K562 (cell line): ENCODE data around the gene SIGMAR1. TPM values are rescaled to one million over a fixed set of nuclear protein-coding genes. Genes with fewer than 3 reads are reported as not detected.

Experiments
- CREB1 ChIP-seq, 2 experiments: sonication (generic) in 1 of 2; formaldehyde crosslinking in 1 of 2; IDR thresholded peaks; 2 replicates each; pipeline versions ENCODE4 v1.6.1 to v1.8.0; 2012 to 2022; ENCODE audit warnings: inconsistent platforms in 1 of 2, mild to moderate bottlenecking in 1 of 2, missing genetic modification reagents in 1 of 2, moderate library complexity in 1 of 2
- FOXK2 ChIP-seq, 2 experiments: fragments of 450-650 bp; IDR thresholded peaks in 1 of 2; conservative IDR thresholded peaks in 1 of 2; 2 replicates each; pipeline ENCODE4 v1.6.1; 2016; ENCODE audit warnings: low read depth in 2 of 2, mild to moderate bottlenecking in 1 of 2
- NR2F6 ChIP-seq: fragments of 450-650 bp; formaldehyde crosslinking; IDR thresholded peaks from 2 replicates; pipeline ENCODE4 v1.4.0; 2020; ENCODE audit warnings: mild to moderate bottlenecking
- PRMT5 ChIP-seq: sonication (generic); formaldehyde crosslinking; IDR thresholded peaks from 2 replicates; pipeline ENCODE4 v1.5.0; 2020; ENCODE audit warnings: missing genetic modification reagents
- RBM25 ChIP-seq: fragments of 200-400 bp; formaldehyde crosslinking; IDR thresholded peaks from 2 replicates; pipeline ENCODE4 v1.6.1; 2018; ENCODE audit warnings: low read length, low read depth, moderate library complexity; ENCODE audit not compliant: severe bottlenecking
- ZNF263 ChIP-seq: sonication (generic); formaldehyde crosslinking; IDR thresholded peaks from 2 replicates; pipeline ENCODE4 v1.8.0; 2022; ENCODE audit warnings: mild to moderate bottlenecking, missing genetic modification reagents, borderline replicate concordance
- polyA plus RNA-seq, 8 experiments: library from polyadenylated mRNA; depleted of rRNA in 4 of 8; stranded (reverse) in 5 of 8; unstranded in 3 of 8; fragments of >200 nt; fragmentation: Nextera tagmentation in 2 of 8; fragmentation: Illumina TruSeq in 1 of 8; extraction: Ambion mirVana in 2 of 8; extraction: Trizol in 1 of 8; gene quantifications; 2 replicates each; pipeline versions ENCODE4 v1.2.1 to v1.2.3, GENCODE V29; 2011 to 2014; ENCODE audit warnings: inconsistent platforms in 1 of 8, missing spikeins in 1 of 8
- total RNA-seq, 7 experiments: library from RNA; depleted of rRNA in 6 of 7; stranded (reverse); fragments of >200 nt in 6 of 7; fragmentation: Illumina TruSeq in 2 of 7; extraction: Trizol in 2 of 7; gene quantifications; 2 replicates each; pipeline versions ENCODE4 v1.2.1 to v1.2.3, GENCODE V29; 2011 to 2021; ENCODE audit warnings: low replicate concordance in 1 of 7
- TF ChIP-seq, protein P1 (sequence below): fragments of 200-800 bp; sonication (Bioruptor generic); IDR thresholded peaks from 2 replicates; pipeline ENCODE4 v1.6.1; 2017; ENCODE audit warnings: missing genetic modification characterization, missing compliant biosample characterization
- TF ChIP-seq, protein P2 (sequence below): conservative IDR thresholded peaks from 2 replicates; pipeline ENCODE4 v1.6.1; 2011; ENCODE audit warnings: low read depth, mild to moderate bottlenecking, low read length; ENCODE audit not compliant: control insufficient read depth
- TF ChIP-seq, protein P3 (sequence below): fragments of 250-450 bp; sonication (Bioruptor Pico); IDR thresholded peaks from 2 replicates; pipeline ENCODE4 v1.5.0; 2021
- TF ChIP-seq, protein P4 (sequence below): fragments of 450-650 bp; IDR thresholded peaks from 2 replicates; pipeline ENCODE4 v1.6.1; 2016; ENCODE audit warnings: mild to moderate bottlenecking, moderate library complexity

The SIGMAR1 gene
- total and polyA plus RNA-seq, 9 of the 15 experiments (the other 6 are each of a cell fraction or from before 2014, with no cell fraction given): 6.9 to 80.0 (median 35.2) TPM

DNA sequence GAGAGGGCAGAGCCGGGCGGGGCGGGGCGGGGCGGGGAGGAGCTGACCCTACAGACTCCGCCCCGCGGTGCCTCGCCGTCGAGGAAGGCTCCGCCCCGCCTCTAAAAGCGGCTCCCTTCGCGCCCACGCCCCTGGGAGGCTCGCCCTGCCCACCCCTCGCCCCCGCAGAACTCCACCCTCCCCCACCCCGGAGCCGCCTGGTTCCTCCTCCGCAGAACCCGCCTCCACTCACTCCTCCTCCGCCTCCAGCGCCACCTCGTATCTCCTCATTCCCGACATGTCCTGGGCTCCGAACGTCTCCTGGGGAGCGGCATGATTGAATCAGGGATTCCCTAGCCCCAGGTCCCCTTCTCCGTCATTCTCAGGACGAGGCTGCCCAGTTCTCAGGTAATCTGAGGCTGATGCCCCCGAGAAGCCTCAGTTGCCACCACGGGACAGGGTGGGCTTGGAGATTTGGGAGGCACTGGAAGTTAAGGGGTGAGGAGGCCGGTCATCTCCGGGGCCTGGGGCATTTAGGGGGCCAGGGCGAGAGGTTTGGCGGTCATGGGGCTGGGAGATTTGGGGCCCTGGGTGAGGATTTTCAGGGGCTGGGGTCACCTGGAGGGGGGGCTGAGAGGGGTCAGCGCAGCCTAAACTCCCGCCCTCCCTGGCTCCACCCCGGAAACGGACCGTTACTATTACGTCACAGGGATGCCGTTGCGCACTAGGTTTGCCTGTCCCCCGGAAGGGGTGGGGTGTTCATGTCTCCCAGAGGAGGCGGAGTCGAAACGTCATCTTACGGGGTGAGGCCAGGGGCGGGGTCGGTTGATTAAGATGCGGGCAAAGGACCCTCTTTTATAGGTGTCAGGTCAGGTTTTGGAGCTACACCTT lies 28.0 kb upstream of the SIGMAR1 start (continued):
- TF ChIP-seq, protein P1, sequence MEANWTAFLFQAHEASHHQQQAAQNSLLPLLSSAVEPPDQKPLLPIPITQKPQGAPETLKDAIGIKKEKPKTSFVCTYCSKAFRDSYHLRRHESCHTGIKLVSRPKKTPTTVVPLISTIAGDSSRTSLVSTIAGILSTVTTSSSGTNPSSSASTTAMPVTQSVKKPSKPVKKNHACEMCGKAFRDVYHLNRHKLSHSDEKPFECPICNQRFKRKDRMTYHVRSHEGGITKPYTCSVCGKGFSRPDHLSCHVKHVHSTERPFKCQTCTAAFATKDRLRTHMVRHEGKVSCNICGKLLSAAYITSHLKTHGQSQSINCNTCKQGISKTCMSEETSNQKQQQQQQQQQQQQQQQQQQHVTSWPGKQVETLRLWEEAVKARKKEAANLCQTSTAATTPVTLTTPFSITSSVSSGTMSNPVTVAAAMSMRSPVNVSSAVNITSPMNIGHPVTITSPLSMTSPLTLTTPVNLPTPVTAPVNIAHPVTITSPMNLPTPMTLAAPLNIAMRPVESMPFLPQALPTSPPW (CRISPR knock-in tag): peak; percentile 90
- peak; percentile 96 for TF ChIP-seq CREB1 (IDR thresholded peaks at IDR 0.05)
- TF ChIP-seq CREB1 (CRISPR knock-in tag; IDR thresholded peaks at IDR 0.05): peak; percentile 93
- TF ChIP-seq, protein P2, sequence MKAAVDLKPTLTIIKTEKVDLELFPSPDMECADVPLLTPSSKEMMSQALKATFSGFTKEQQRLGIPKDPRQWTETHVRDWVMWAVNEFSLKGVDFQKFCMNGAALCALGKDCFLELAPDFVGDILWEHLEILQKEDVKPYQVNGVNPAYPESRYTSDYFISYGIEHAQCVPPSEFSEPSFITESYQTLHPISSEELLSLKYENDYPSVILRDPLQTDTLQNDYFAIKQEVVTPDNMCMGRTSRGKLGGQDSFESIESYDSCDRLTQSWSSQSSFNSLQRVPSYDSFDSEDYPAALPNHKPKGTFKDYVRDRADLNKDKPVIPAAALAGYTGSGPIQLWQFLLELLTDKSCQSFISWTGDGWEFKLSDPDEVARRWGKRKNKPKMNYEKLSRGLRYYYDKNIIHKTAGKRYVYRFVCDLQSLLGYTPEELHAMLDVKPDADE: no peak
- TF ChIP-seq NR2F6 (CRISPR knock-in tag): no peak
- TF ChIP-seq, protein P3, sequence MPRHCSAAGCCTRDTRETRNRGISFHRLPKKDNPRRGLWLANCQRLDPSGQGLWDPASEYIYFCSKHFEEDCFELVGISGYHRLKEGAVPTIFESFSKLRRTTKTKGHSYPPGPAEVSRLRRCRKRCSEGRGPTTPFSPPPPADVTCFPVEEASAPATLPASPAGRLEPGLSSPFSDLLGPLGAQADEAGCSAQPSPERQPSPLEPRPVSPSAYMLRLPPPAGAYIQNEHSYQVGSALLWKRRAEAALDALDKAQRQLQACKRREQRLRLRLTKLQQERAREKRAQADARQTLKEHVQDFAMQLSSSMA (CRISPR knock-in tag): no peak
- TF ChIP-seq PRMT5 (CRISPR knock-in tag): no peak
- no peak; a peak in 1 of 4 replicates for TF ChIP-seq FOXK2 (conservative IDR thresholded peaks at IDR 0.05 in 1 of 2, IDR thresholded peaks at IDR 0.05 in 1 of 2; ENCODE audit: low read depth in 2 of 2)
- TF ChIP-seq, protein P4, sequence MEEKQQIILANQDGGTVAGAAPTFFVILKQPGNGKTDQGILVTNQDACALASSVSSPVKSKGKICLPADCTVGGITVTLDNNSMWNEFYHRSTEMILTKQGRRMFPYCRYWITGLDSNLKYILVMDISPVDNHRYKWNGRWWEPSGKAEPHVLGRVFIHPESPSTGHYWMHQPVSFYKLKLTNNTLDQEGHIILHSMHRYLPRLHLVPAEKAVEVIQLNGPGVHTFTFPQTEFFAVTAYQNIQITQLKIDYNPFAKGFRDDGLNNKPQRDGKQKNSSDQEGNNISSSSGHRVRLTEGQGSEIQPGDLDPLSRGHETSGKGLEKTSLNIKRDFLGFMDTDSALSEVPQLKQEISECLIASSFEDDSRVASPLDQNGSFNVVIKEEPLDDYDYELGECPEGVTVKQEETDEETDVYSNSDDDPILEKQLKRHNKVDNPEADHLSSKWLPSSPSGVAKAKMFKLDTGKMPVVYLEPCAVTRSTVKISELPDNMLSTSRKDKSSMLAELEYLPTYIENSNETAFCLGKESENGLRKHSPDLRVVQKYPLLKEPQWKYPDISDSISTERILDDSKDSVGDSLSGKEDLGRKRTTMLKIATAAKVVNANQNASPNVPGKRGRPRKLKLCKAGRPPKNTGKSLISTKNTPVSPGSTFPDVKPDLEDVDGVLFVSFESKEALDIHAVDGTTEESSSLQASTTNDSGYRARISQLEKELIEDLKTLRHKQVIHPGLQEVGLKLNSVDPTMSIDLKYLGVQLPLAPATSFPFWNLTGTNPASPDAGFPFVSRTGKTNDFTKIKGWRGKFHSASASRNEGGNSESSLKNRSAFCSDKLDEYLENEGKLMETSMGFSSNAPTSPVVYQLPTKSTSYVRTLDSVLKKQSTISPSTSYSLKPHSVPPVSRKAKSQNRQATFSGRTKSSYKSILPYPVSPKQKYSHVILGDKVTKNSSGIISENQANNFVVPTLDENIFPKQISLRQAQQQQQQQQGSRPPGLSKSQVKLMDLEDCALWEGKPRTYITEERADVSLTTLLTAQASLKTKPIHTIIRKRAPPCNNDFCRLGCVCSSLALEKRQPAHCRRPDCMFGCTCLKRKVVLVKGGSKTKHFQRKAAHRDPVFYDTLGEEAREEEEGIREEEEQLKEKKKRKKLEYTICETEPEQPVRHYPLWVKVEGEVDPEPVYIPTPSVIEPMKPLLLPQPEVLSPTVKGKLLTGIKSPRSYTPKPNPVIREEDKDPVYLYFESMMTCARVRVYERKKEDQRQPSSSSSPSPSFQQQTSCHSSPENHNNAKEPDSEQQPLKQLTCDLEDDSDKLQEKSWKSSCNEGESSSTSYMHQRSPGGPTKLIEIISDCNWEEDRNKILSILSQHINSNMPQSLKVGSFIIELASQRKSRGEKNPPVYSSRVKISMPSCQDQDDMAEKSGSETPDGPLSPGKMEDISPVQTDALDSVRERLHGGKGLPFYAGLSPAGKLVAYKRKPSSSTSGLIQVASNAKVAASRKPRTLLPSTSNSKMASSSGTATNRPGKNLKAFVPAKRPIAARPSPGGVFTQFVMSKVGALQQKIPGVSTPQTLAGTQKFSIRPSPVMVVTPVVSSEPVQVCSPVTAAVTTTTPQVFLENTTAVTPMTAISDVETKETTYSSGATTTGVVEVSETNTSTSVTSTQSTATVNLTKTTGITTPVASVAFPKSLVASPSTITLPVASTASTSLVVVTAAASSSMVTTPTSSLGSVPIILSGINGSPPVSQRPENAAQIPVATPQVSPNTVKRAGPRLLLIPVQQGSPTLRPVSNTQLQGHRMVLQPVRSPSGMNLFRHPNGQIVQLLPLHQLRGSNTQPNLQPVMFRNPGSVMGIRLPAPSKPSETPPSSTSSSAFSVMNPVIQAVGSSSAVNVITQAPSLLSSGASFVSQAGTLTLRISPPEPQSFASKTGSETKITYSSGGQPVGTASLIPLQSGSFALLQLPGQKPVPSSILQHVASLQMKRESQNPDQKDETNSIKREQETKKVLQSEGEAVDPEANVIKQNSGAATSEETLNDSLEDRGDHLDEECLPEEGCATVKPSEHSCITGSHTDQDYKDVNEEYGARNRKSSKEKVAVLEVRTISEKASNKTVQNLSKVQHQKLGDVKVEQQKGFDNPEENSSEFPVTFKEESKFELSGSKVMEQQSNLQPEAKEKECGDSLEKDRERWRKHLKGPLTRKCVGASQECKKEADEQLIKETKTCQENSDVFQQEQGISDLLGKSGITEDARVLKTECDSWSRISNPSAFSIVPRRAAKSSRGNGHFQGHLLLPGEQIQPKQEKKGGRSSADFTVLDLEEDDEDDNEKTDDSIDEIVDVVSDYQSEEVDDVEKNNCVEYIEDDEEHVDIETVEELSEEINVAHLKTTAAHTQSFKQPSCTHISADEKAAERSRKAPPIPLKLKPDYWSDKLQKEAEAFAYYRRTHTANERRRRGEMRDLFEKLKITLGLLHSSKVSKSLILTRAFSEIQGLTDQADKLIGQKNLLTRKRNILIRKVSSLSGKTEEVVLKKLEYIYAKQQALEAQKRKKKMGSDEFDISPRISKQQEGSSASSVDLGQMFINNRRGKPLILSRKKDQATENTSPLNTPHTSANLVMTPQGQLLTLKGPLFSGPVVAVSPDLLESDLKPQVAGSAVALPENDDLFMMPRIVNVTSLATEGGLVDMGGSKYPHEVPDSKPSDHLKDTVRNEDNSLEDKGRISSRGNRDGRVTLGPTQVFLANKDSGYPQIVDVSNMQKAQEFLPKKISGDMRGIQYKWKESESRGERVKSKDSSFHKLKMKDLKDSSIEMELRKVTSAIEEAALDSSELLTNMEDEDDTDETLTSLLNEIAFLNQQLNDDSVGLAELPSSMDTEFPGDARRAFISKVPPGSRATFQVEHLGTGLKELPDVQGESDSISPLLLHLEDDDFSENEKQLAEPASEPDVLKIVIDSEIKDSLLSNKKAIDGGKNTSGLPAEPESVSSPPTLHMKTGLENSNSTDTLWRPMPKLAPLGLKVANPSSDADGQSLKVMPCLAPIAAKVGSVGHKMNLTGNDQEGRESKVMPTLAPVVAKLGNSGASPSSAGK: 0 out of 2 replicates have a peak, but pooled peaks have one; percentile 27
- TF ChIP-seq ZNF263: no peak
- no peak for TF ChIP-seq RBM25
